HepG2 (cell line): Measurements from ENCODE around the gene LOXL3.

Source experiments
- CREB1 ChIP-seq, 2 experiments: fragments of 450-650 bp in 1 of 2; IDR thresholded peaks; 2 replicates each; pipeline ENCODE4 v1.6.1; 2016 to 2017; ENCODE audit warnings: control low read depth in 1 of 2, mild to moderate bottlenecking in 1 of 2, missing compliant biosample characterization in 1 of 2, missing genetic modification characterization in 1 of 2
- EP300 ChIP-seq, 3 experiments: sonication (generic) in 1 of 3; formaldehyde crosslinking in 1 of 3; IDR thresholded peaks; 2 replicates each; pipeline versions ENCODE4 v1.5.1 to v1.6.1; 2011 to 2020; ENCODE audit warnings: low read depth in 2 of 3, low read length in 2 of 3, borderline replicate concordance in 1 of 3, improper control_type of control experiment in 1 of 3, mild to moderate bottlenecking in 1 of 3, missing genetic modification reagents in 1 of 3, moderate library complexity in 1 of 3
- JUN ChIP-seq: sonication (generic); formaldehyde crosslinking; IDR thresholded peaks from 2 replicates; pipeline ENCODE4 v1.4.0; 2020; ENCODE audit warnings: mild to moderate bottlenecking, missing genetic modification reagents
- POLR2A ChIP-seq, 2 experiments: IDR thresholded peaks; 2 replicates each; pipeline ENCODE4 v1.6.1; 2011; ENCODE audit warnings: low read depth in 2 of 2, low read length in 2 of 2, mild to moderate bottlenecking in 1 of 2, moderate library complexity in 1 of 2; ENCODE audit not compliant: insufficient read depth in 1 of 2
- ZNF264 ChIP-seq: sonication (generic); formaldehyde crosslinking; IDR thresholded peaks from 2 replicates; pipeline ENCODE4 v1.4.0; 2020; ENCODE audit warnings: missing genetic modification reagents
- ZNF687 ChIP-seq: sonication (generic); formaldehyde crosslinking; IDR thresholded peaks from 2 replicates; pipeline ENCODE4 v1.5.1; 2020; ENCODE audit warnings: mild to moderate bottlenecking, missing genetic modification reagents, moderate library complexity
- ZNF737 ChIP-seq: sonication (generic); formaldehyde crosslinking; IDR thresholded peaks from 2 replicates; pipeline ENCODE4 v1.5.0; 2020; ENCODE audit warnings: missing genetic modification reagents, mild to moderate bottlenecking, borderline replicate concordance
- ZNF776 ChIP-seq: sonication (generic); formaldehyde crosslinking; IDR thresholded peaks from 2 replicates; pipeline ENCODE4 v1.4.0; 2020; ENCODE audit warnings: mild to moderate bottlenecking, missing genetic modification reagents
- TF ChIP-seq, protein P1 (sequence below): sonication (generic); formaldehyde crosslinking; IDR thresholded peaks from 2 replicates; pipeline ENCODE4 v1.4.0; 2020; ENCODE audit warnings: missing genetic modification reagents

- TF ChIP-seq EP300 (IDR thresholded peaks at IDR 0.05; ENCODE audit: low read depth in 2 of 2, low read length in 2 of 2) (no peak), EP300 (CRISPR knock-in tag; IDR thresholded peaks at IDR 0.05; ENCODE audit: borderline replicate concordance) (no peak), POLR2A (IDR thresholded peaks at IDR 0.05; ENCODE audit: insufficient read depth in 1 of 2, low read depth in 2 of 2, low read length in 2 of 2) (no peak), ZNF264 (no peak), CREB1 (IDR thresholded peaks at IDR 0.05) (no peak), CREB1 (CRISPR knock-in tag; IDR thresholded peaks at IDR 0.05) (no peak), JUN (no peak), ZNF737 (CRISPR knock-in tag) (no peak), ZNF687 (CRISPR knock-in tag) (no peak), ZNF776 (CRISPR knock-in tag) (no peak)
- TF ChIP-seq, protein P1, sequence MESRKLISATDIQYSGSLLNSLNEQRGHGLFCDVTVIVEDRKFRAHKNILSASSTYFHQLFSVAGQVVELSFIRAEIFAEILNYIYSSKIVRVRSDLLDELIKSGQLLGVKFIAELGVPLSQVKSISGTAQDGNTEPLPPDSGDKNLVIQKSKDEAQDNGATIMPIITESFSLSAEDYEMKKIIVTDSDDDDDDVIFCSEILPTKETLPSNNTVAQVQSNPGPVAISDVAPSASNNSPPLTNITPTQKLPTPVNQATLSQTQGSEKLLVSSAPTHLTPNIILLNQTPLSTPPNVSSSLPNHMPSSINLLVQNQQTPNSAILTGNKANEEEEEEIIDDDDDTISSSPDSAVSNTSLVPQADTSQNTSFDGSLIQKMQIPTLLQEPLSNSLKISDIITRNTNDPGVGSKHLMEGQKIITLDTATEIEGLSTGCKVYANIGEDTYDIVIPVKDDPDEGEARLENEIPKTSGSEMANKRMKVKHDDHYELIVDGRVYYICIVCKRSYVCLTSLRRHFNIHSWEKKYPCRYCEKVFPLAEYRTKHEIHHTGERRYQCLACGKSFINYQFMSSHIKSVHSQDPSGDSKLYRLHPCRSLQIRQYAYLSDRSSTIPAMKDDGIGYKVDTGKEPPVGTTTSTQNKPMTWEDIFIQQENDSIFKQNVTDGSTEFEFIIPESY (CRISPR knock-in tag): no peak
Measured at GRCh38 chr2:74602586-74603281, 49.0 kb upstream of the LOXL3 start.
